Measurements from ENCODE around the gene MTPN.

DNA sequence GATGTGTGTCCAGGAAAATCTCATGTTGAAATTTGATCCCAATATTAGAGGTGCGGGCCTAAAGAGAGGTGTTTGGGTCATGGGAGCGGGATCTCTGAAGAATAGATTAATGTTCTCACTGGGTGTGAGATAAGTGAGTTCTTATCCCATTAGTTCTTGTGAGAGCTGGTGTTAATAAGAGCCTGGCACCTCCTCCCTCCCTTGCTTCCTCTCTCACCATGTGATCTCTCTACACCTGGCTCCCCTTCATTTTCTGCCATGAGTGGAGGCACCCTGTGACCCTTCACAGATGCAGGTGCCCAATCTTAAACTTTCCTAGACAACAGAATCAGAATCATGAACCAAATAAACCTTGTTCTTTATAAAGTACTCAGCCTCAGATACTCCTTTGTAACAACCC lies 19.5 kb downstream of the MTPN start:
- TF ChIP-seq, protein P1, sequence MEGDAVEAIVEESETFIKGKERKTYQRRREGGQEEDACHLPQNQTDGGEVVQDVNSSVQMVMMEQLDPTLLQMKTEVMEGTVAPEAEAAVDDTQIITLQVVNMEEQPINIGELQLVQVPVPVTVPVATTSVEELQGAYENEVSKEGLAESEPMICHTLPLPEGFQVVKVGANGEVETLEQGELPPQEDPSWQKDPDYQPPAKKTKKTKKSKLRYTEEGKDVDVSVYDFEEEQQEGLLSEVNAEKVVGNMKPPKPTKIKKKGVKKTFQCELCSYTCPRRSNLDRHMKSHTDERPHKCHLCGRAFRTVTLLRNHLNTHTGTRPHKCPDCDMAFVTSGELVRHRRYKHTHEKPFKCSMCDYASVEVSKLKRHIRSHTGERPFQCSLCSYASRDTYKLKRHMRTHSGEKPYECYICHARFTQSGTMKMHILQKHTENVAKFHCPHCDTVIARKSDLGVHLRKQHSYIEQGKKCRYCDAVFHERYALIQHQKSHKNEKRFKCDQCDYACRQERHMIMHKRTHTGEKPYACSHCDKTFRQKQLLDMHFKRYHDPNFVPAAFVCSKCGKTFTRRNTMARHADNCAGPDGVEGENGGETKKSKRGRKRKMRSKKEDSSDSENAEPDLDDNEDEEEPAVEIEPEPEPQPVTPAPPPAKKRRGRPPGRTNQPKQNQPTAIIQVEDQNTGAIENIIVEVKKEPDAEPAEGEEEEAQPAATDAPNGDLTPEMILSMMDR (conservative IDR thresholded peaks at IDR 0.05 in 1 of 2, IDR thresholded peaks at IDR 0.05 in 1 of 2; ENCODE audit: low read depth in 1 of 2, low read length in 2 of 2), result no peak
- no peak for TF ChIP-seq EZH2 (IDR thresholded peaks at IDR 0.05; ENCODE audit: low read length, missing control alignments)

All from fibroblast of lung (primary cell).